ENCODE measurements around the gene KRTAP10-12.

The KRTAP10-12 gene

DNA sequence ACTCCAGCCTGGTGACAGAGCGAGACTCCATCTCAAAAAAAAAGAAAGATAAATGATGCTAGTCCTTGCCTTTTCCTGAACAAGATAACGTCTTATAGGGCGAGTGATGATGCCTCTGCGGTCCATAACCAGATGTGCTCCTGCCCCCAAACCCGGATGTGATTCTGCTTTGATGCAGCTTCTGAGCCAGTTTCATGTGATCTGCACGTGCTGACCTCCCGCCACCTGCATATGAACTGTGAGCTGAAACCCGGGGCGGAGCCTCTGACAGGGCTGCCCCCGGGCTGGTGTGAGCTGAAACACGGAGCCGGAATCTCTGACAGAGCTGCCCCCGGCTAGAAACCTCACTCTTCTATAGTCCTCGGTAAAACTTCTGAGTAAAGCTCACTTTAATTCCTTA is 43.8 kb upstream of the KRTAP10-12 start:
- DNase-seq (ENCODE audit: low read depth) = no peak
- H3K4me3 ChIP-seq (ENCODE audit: low read depth, low read length) = no peak overlapping the region
- TF ChIP-seq, protein P1, sequence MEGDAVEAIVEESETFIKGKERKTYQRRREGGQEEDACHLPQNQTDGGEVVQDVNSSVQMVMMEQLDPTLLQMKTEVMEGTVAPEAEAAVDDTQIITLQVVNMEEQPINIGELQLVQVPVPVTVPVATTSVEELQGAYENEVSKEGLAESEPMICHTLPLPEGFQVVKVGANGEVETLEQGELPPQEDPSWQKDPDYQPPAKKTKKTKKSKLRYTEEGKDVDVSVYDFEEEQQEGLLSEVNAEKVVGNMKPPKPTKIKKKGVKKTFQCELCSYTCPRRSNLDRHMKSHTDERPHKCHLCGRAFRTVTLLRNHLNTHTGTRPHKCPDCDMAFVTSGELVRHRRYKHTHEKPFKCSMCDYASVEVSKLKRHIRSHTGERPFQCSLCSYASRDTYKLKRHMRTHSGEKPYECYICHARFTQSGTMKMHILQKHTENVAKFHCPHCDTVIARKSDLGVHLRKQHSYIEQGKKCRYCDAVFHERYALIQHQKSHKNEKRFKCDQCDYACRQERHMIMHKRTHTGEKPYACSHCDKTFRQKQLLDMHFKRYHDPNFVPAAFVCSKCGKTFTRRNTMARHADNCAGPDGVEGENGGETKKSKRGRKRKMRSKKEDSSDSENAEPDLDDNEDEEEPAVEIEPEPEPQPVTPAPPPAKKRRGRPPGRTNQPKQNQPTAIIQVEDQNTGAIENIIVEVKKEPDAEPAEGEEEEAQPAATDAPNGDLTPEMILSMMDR (IDR thresholded peaks at IDR 0.05; ENCODE audit: low read depth, low read length, missing control alignments) = no peak

DNA sequence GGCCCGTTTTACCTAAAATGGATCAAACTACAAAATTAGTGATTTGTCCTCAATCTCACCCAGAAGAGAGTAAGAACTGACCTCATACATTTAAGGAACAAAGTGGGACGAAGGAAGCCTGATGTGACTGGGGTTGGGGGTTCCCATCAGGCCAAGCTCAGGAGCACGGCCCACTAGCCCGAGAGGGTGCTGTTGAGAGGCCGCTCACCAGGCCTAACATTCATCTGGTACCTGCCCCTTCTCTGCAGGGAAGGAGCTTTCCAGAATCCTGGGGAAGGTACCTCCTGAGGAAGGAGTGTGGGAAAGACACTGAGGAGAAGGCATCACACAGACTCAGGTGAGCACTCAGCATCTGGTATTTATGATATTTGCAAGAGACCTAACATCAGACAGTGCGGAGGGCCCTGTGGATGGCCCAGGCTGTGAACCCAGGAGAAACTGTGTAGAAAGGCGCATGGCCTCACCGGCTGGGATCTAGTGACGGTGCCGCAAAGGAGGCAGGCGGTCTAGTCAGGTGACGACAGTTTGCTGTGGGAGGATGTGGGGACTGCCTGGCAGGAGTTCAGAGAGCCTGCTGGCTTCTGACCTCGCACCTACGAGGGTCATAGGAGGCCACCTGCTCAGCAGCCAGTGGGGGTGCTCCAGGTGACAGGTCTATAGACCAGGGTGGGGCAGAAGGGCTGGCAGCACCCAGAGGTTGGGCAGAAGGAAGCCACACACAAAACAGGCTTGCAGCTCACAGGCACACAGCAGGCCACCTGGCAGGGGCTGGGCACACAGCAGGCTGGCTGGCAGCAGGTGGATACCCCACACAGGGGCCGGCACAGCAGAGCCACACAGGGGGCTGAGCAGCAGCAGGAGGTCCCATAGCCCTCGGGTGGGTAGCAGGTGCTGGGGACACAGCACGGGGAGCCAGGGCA is 43.1 kb upstream of the KRTAP10-12 start:
- TF ChIP-seq, protein P1 (IDR thresholded peaks at IDR 0.05; ENCODE audit: low read depth, low read length, missing control alignments) = no peak
- no peak overlapping the region for H3K4me3 ChIP-seq (ENCODE audit: low read depth, low read length)
- DNase-seq (ENCODE audit: low read depth) = no peak

DNA sequence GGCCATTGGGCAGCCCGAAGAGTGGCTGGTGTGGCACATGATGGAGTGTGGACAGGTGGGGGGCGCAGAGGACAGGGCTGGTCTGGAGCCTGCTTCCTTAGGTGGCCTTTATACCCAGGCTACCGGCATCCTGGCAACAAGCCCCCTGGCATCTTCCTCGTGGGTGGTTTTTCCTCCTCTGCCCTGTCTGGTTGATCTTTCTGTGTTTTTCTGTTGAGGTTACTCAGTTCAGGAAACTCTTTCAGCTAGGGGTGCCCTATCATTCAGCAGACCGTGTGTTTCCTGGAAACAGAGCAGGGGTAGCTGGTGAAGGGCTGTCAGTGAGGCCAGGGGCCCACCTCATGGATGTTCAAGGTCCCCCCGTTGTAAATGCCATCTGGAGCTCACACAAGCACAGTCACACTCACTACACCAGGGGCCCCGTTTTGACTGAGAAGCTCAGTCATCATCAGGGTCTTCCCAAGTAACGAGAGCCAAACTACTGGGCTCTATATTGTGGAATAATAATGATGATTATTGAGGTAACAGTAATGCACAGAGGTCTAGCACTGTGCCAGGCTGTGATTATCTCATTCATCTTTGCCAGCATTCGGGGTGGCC is 42.3 kb upstream of the KRTAP10-12 start, which contains the start of gene KRTAP12-4:
KRTAP12-4 (minus strand) TSS at position 84 of the 600 bp plus-strand sequence; CDS start at position 39, 45 bp downstream.
- TF ChIP-seq, protein P1 (IDR thresholded peaks at IDR 0.05; ENCODE audit: low read depth, low read length, missing control alignments) = no peak
- DNase-seq (ENCODE audit: low read depth) = no peak
- no peak within 1 kb of the TSS for H3K4me3 ChIP-seq (ENCODE audit: low read depth, low read length)

DNA sequence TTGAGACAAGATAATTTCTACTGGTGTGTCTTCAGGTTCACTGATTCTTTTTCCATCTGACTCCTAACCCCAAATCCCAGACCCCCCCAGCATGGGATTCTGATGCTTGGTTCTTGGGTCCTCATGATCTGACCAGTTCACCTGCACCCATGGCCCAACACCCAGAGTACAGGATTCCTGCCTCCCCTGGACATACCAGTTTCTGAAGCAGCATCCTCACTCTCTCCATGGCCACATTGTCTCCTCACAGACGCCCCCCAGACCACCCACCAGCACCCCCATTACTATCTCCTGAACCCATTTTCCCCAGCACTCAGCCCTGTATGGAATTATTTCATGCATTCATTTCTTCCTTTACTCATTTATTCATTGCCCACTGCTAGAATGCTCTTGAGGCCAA is 40.1 kb upstream of the KRTAP10-12 start:
- TF ChIP-seq, protein P1 (IDR thresholded peaks at IDR 0.05; ENCODE audit: low read depth, low read length, missing control alignments) = no peak
- no peak overlapping the region for H3K4me3 ChIP-seq (ENCODE audit: low read depth, low read length)
- no peak for DNase-seq (ENCODE audit: low read depth)

DNA sequence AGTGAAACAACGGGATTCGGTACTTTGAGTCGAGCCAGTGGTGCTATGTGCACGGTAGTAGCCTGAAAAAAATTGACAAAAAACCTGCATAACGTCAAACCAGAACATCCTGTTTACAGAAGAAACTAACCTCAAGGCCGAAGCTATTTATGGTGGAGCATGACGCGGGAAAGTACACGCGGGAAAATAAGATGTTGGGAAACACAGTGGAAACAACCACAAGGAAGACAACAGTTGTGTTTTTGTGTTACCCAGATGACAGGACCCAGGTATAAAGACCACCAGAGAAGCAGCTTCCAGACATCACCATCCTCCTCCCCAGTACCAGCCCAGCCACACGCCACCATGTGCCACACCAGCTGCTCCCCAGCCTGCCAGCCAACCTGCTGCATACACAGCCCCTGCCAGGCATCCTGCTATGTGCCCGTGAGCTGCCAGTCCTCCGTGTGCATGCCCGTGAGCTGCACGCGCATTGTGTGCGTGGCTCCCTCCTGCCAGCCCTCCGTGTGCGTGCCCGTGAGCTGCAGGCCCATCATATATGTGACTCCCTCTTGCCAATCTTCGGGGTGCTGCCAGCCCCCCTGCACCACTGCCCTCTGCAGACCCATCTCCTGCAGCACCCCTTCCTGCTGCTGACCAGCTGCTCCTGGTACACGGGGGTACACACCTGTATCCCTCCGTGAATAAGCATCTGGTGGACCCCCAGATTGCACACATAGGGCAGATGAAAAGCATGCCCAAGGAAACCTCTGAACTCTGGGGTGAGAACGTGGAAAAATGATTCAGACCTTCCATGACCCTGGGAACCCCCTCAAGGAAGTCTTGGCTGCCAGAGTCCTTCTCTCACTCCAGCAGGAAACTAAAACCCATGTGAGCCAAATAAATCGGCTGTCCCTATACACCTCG is 39.1 kb upstream of the KRTAP10-12 start, which contains the start of gene KRTAP12-3:
KRTAP12-3 (plus strand) TSS at position 298 of the 906 bp plus-strand sequence; CDS start at position 346, 48 bp downstream.
- no peak within 1 kb of the TSS for H3K4me3 ChIP-seq (ENCODE audit: low read depth, low read length)
- DNase-seq (ENCODE audit: low read depth) = no peak
- TF ChIP-seq, protein P1 (IDR thresholded peaks at IDR 0.05; ENCODE audit: low read depth, low read length, missing control alignments) = no peak

DNA sequence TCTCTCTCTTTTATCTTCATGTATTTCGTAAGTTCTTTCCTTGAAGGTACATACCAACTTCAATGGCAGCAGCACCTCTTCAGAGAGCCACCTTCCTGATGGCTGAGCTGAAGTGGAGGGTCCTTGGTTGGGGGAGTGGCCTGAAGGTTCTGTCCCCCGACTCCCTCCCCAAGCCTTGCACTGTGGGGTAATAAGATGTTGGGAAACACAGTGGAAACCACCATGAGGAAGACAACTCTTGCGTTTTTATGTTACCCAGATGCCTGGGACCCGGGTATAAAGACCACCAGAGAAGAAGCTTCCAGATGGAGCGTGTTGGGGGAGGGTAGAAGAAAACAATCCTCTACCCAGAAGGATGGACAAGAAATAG is 38.4 kb upstream of the KRTAP10-12 start:
- DNase-seq (ENCODE audit: low read depth) = no peak
- no peak overlapping the region for H3K4me3 ChIP-seq (ENCODE audit: low read depth, low read length)
- TF ChIP-seq, protein P1 (IDR thresholded peaks at IDR 0.05; ENCODE audit: low read depth, low read length, missing control alignments) = no peak

Measured in GM12864 (cell line).